HepG2 (cell line): ENCODE data around the gene GMEB1. TPM values are rescaled to one million over a fixed set of nuclear protein-coding genes. Genes with fewer than 3 reads are reported as not detected.

ENCODE experiments used
- CEBPB ChIP-seq: IDR thresholded peaks from 2 replicates; pipeline ENCODE4 v1.6.1; 2011; ENCODE audit warnings: low read depth, low read length, improper control_type of control experiment, borderline replicate concordance
- ELF4 ChIP-seq: sonication (generic); formaldehyde crosslinking; IDR thresholded peaks from 2 replicates; pipeline ENCODE4 v1.5.0; 2020; ENCODE audit warnings: missing genetic modification reagents, mild to moderate bottlenecking, moderate library complexity, borderline replicate concordance
- GTF2F1 ChIP-seq: fragments of 150-350 bp; IDR thresholded peaks from 2 replicates; pipeline ENCODE4 v1.6.1; 2014; ENCODE audit warnings: low read length
- HNRNPK ChIP-seq: fragments of 200-400 bp; formaldehyde crosslinking; IDR thresholded peaks from 2 replicates; pipeline ENCODE4 v1.6.1; 2018; ENCODE audit warnings: low read length, low read depth, moderate library complexity, mild to moderate bottlenecking; ENCODE audit not compliant: poor library complexity, severe bottlenecking
- JARID2 ChIP-seq: sonication (generic); formaldehyde crosslinking; IDR thresholded peaks from 2 replicates; pipeline ENCODE4 v1.8.1; 2023; ENCODE audit warnings: missing genetic modification reagents, inconsistent platforms; ENCODE audit not compliant: insufficient replicate concordance
- KLF16 ChIP-seq, 2 experiments: sonication (generic) in 1 of 2; formaldehyde crosslinking in 1 of 2; IDR thresholded peaks; 2 replicates each; pipeline versions ENCODE4 v1.6.1 to v1.8.0; 2016 to 2023; ENCODE audit warnings: missing genetic modification reagents in 2 of 2, missing compliant biosample characterization in 1 of 2
- KMT2B ChIP-seq: IDR thresholded peaks from 2 replicates; pipeline ENCODE4 v1.6.1; 2016; ENCODE audit warnings: missing genetic modification reagents, missing compliant biosample characterization
- MAF1 ChIP-seq: sonication (generic); formaldehyde crosslinking; IDR thresholded peaks from 2 replicates; pipeline ENCODE4 v1.5.0; 2020; ENCODE audit warnings: missing genetic modification reagents, borderline replicate concordance
- MEIS2 ChIP-seq: sonication (generic); formaldehyde crosslinking; IDR thresholded peaks from 2 replicates; pipeline ENCODE4 v1.9.0; 2021; ENCODE audit warnings: mild to moderate bottlenecking, missing genetic modification reagents
- POLR2G ChIP-seq: fragments of 200-400 bp; formaldehyde crosslinking; IDR thresholded peaks from 2 replicates; pipeline ENCODE4 v1.6.1; 2018; ENCODE audit warnings: mild to moderate bottlenecking, low read depth, low read length, moderate library complexity
- SAP130 ChIP-seq: IDR thresholded peaks from 2 replicates; pipeline ENCODE4 v1.6.1; 2016; ENCODE audit warnings: low read depth
- SMC3 ChIP-seq: IDR thresholded peaks from 2 replicates; pipeline ENCODE4 v1.6.1; 2011; ENCODE audit warnings: low read length, improper control_type of control experiment
- SNAPC4 ChIP-seq: sonication (generic); formaldehyde crosslinking; IDR thresholded peaks from 2 replicates; pipeline ENCODE4 v1.4.0; 2020; ENCODE audit warnings: mild to moderate bottlenecking, missing genetic modification reagents
- SRY ChIP-seq: sonication (generic); formaldehyde crosslinking; IDR thresholded peaks from 2 replicates; pipeline ENCODE4 v1.8.0; 2022; ENCODE audit warnings: mild to moderate bottlenecking, missing genetic modification reagents
- ZMAT3 ChIP-seq: sonication (generic); formaldehyde crosslinking; conservative IDR thresholded peaks from 2 replicates; pipeline ENCODE4 v1.7.0; 2021; ENCODE audit warnings: missing genetic modification reagents
- ZNF615 ChIP-seq: sonication (generic); formaldehyde crosslinking; IDR thresholded peaks from 2 replicates; pipeline ENCODE4 v1.5.0; 2020; ENCODE audit warnings: mild to moderate bottlenecking, missing genetic modification reagents, borderline replicate concordance
- ZNF710 ChIP-seq: sonication (generic); formaldehyde crosslinking; IDR thresholded peaks from 2 replicates; pipeline ENCODE4 v1.5.0; 2020; ENCODE audit warnings: mild to moderate bottlenecking, missing genetic modification reagents, borderline replicate concordance
- polyA plus RNA-seq, 8 experiments: library from polyadenylated mRNA; depleted of rRNA in 3 of 8; stranded (reverse) in 7 of 8; unstranded in 1 of 8; fragments of >200 nt; fragmentation: Illumina TruSeq in 4 of 8; extraction: Trizol in 4 of 8; gene quantifications; 2 replicates each; pipeline versions ENCODE4 v1.2.1 to v1.2.3, GENCODE V29; 2011 to 2016; ENCODE audit warnings: low read depth in 4 of 8, missing spikeins in 1 of 8, mixed read lengths in 1 of 8; ENCODE audit not compliant: insufficient read depth in 1 of 8
- total RNA-seq, 5 experiments: library from RNA; depleted of rRNA; stranded (reverse); fragments of >200 nt; fragmentation: Illumina TruSeq; extraction: Trizol; gene quantifications; 2 replicates each; pipeline ENCODE4 v1.2.3, GENCODE V29; 2016; ENCODE audit warnings: low read depth in 1 of 5
- TF ChIP-seq, protein P1 (sequence below): sonication (generic); formaldehyde crosslinking; IDR thresholded peaks from 2 replicates; pipeline ENCODE4 v1.8.0; 2022; ENCODE audit warnings: mild to moderate bottlenecking, missing genetic modification reagents
- TF ChIP-seq, protein P2 (sequence below): sonication (generic); formaldehyde crosslinking; IDR thresholded peaks from 2 replicates; pipeline ENCODE4 v1.5.1; 2020; ENCODE audit warnings: mild to moderate bottlenecking, missing genetic modification reagents, borderline replicate concordance

GMEB1 gene
- total and polyA plus RNA-seq, 2 of the 13 experiments (the other 11 are each of a cell fraction or from before 2014, with no cell fraction given): 3.0 to 6.0 TPM

DNA sequence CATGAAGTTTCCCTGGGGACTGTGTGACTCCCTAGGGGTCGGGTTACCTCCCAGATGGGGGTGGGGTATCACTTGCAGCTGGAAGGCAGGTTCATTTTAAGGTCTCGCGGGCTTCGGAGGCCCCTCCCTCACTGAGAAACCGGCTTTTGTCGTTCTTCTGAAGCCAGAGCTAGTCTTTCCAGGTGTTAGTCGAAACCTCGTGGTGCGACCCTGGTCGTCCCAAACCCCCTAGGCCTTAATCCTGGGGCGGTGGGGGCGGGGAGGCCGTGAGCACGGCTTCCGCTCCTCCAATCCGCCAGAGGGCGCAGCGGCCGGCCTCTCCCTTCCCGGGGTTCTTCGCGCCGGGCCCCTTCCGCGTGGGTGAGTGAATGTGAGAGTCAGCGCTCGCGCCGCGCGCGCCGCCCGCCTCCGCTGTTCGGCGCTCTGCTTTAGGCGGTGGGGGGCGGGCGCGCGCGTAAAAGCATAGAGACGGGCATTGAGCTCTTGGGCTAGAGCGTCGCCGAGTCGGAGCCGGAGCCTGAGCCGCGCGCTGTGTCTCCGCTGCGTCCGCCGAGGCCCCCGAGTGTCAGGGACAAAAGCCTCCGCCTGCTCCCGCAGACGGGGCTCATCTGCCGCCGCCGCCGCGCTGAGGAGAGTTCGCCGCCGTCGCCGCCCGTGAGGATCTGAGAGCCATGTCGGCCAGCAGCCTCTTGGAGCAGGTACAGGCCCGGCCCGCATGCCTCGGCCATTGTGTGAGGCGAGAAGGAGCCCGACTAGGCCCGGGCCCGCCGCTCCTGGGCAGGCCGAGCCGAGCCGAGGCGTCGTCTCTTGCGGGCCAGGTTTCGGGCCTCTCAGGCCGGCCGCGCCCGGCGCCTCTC lies 68.1 kb downstream of the GMEB1 start, which contains the start of gene YTHDF2 (continued):
- TF ChIP-seq SNAPC4 (no peak; the same call in 1 of the 2 replicates), POLR2G (peak; percentile 68), HNRNPK (no peak), KLF16 (CRISPR knock-in tag; IDR thresholded peaks at IDR 0.05) (peak in 1 of 2 experiments; percentile 73; a peak in 1 of 4 replicates), ELF4 (CRISPR knock-in tag) (peak; percentile 88; the same call in 1 of the 2 replicates), SAP130 (peak; percentile 96), KMT2B (CRISPR knock-in tag) (peak; percentile 89), JARID2 (no peak), MEIS2 (CRISPR knock-in tag) (peak; percentile 38), ZNF615 (CRISPR knock-in tag) (peak; percentile 48; the same call in 1 of the 2 replicates), GTF2F1 (no peak), SMC3 (no peak), CEBPB (no peak), ZNF710 (CRISPR knock-in tag) (peak; percentile 77), MAF1 (CRISPR knock-in tag) (no peak), ZMAT3 (CRISPR knock-in tag) (peak; percentile 47), SRY (peak; percentile 82; the same call in 1 of the 2 replicates)
- TF ChIP-seq, protein P1, sequence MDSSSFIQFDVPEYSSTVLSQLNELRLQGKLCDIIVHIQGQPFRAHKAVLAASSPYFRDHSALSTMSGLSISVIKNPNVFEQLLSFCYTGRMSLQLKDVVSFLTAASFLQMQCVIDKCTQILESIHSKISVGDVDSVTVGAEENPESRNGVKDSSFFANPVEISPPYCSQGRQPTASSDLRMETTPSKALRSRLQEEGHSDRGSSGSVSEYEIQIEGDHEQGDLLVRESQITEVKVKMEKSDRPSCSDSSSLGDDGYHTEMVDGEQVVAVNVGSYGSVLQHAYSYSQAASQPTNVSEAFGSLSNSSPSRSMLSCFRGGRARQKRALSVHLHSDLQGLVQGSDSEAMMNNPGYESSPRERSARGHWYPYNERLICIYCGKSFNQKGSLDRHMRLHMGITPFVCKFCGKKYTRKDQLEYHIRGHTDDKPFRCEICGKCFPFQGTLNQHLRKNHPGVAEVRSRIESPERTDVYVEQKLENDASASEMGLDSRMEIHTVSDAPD: no peak
- TF ChIP-seq, protein P2, sequence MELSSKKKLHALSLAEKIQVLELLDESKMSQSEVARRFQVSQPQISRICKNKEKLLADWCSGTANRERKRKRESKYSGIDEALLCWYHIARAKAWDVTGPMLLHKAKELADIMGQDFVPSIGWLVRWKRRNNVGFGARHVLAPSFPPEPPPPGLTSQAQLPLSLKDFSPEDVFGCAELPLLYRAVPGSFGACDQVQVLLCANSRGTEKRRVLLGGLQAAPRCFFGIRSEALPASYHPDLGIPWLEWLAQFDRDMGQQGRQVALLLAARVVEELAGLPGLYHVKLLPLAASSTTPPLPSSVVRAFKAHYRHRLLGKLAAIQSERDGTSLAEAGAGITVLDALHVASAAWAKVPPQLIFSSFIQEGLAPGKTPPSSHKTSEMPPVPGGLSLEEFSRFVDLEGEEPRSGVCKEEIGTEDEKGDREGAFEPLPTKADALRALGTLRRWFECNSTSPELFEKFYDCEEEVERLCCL (CRISPR knock-in tag): no peak; the same call in none of the 2 replicates
